GM18511 (cell line): ENCODE data around the gene IGFL1.
"Not testable (repeated sequence)": the region's sequence is repeated elsewhere in the genome, so short reads cannot be mapped to it uniquely, and the experiment has no call there.

Source experiments
- ATAC-seq: cut with Tn5 transposase; IDR thresholded peaks from one replicate; pipeline ENCODE4 v1.9.1; 2021; ENCODE audit warnings: mild to moderate bottlenecking, moderate library complexity; ENCODE audit not compliant: unreplicated experiment

The IGFL1 gene

DNA sequence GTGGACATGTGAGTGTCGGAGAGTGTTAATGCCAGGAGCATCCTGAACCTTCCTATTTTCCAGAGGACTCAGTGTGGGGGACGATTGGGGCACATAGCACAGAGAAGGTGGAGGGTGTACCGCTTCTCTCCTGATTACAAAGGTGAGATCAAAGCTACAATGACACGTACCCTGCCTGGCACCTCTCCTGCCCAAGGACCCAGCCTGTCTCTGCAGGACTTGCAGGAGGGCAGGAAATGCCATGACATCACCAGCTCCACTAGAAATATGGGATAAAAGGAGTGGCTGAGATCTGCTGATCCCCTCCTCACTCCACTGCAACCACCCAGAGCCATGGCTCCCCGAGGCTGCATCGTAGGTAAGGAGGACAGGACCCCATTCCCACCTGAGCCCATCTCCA, at the start of gene IGFL1:
Gene IGFL1, plus strand, starts transcription at position 301 of the 400 bp plus-strand sequence. Its CDS starts 33 bp downstream, at position 334.
- ATAC-seq: no peak

DNA sequence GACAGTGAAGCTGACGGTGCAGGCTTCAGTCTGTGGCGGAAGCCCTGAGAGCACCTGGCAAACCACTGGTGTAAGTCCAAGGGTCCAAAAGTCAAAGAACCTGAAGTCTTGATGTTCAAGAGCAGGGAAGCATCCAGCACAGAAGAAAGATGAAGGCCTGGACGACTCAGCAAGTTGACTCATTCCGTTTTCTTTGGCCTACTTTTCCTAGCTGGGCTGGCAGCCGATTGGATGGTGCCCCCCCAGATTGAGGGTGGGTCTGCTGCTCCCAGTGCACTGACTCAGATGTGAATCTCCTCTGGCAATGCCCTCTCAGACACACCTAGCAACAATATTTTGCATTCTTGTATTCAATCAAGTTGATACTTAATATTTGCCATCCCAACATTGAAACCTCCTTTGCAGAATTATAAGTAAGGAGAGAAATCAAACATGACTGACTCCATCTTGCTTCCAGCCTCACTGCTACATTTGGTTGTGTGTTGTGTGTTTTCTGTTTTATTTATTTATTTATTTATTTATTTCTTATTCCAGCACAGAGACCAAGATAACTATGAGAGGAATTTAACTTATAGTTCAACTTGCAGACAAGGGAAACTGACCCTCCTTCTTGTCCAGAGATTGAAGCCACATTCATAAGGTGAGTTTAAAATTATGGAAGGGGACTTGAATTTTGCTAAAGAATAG, 48.7 kb upstream of the IGFL1 start:
- ATAC-seq: no peak

DNA sequence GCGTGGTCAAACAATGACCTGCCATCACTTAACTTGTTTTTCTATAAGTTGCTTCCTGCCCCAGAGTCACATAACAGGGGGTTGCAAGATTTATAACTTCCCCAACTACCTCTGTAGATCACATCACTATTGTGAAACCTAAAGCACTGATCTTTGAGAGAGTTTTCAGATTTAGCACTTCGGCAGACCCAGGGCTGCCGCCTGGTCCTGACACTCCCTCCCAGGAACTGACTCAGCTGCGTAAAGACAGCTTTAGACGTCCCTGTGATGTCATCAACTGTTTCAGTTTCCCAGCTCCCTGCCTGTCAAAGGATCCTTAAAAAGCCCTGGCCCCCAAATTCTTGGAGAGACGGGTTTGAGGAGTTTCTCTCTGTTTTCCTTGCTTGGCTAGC, 48.2 kb upstream of the IGFL1 start:
- no peak for ATAC-seq

DNA sequence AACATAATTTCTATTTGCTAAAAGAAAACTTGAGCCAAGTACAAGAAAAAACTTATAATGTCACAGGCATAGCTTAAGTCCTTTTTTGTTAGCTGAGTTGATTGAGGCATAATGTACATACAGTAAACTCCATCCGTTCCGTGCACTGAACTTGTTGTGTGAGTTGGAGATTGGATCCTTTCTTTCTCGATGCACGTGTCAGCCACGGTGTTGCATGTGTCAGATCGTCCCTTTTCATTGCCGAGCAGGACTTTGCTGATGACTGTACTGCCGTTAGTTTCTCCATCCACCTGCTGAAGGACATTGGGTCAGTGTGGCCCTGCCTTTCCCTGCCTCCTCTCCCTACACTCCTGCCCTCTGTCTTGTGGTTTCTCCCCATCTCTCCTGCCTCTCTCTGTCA, 47.1 kb upstream of the IGFL1 start:
- no peak for ATAC-seq

DNA sequence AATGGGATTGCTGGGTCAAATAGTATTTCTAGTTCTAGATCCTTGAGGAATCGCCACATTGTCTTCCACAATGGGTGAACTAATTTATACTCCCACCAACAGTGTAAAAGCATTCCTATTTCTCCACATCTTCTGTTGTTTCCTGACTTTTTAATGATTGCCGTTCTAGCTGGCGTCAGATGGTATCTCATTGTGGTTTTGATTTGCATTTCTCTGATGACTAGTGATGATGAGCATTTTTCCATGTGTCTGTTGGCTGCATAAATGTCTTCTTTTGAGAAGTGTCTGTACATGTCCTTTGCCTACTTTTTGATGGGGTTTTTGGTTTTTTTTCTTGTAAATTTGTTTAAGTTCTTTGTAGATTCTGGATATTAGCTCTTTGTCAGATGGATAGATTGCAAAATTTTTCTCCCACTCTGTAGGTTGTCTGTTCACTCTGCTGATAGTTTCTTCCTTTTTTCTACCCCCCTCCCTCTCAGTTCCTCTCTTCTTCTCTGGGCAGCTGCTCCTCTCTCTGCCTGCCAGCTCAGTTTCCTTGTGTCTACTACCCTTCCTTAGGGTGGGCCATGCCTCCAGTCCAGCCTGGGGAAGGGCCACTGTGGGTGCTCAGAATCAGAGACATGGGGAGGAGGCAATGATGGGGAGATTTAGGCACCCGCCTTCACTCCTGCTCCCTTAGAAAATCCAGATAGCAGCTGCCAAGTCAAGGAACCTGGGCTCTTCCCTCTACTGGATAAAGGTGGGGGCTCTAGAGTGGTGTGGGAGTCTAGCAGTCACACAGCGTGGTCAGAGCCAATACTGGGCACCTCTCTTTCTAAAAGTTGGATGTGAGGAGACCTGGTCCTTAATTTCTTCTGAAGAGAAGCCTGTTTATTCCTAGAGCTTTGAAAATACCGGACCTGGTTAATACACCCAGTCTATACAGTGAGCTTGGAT, 44.5 kb upstream of the IGFL1 start:
- ATAC-seq: not testable (repeated sequence)

DNA sequence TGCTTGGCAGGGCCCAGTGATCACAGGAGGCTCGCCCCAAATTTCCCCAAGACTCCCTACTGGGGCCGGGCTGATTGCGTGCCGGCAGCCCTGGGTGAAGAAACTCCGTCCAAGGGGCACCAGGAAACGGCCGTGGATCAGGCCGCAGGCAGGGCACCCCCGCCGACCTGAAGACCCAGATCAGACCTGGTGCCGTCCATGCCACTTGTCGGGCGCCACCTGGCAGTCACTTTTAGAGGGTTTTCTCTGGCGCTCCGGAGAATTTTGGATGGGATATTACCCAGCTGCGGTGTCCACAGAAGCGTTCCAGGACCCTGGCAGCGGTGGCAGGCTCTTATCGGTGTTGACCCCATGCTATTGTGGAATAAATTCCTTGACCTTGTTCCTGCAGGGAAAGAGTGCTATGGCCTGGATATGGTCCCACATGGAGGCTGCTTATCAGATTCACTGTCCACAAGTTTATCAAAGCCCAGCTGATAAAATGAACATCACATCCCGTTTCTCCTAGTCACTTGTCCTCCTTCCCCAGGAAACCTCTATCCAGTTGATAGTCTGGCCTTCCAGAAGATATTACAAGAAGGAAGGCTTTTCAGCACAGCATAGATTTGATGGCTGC, 43.3 kb upstream of the IGFL1 start:
- no peak for ATAC-seq

DNA sequence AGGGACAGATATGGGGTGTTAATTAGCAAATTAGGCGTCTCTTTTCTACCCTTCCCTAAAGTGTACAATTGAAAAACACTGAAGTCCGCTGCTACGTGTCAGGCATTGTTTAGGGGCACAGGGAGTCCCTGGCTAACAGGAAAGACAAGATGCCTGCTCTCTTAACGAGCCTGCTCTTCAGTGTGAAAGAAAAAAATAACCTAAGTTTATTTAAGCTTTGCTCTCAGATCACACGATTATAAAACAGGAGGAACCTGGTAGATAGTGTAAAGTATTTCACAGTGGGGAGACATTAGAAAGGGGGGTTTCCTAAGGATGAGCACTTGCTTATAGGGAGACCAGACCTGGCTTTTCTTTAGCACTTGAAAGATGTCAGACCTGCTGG, 42.8 kb upstream of the IGFL1 start:
- no peak for ATAC-seq

DNA sequence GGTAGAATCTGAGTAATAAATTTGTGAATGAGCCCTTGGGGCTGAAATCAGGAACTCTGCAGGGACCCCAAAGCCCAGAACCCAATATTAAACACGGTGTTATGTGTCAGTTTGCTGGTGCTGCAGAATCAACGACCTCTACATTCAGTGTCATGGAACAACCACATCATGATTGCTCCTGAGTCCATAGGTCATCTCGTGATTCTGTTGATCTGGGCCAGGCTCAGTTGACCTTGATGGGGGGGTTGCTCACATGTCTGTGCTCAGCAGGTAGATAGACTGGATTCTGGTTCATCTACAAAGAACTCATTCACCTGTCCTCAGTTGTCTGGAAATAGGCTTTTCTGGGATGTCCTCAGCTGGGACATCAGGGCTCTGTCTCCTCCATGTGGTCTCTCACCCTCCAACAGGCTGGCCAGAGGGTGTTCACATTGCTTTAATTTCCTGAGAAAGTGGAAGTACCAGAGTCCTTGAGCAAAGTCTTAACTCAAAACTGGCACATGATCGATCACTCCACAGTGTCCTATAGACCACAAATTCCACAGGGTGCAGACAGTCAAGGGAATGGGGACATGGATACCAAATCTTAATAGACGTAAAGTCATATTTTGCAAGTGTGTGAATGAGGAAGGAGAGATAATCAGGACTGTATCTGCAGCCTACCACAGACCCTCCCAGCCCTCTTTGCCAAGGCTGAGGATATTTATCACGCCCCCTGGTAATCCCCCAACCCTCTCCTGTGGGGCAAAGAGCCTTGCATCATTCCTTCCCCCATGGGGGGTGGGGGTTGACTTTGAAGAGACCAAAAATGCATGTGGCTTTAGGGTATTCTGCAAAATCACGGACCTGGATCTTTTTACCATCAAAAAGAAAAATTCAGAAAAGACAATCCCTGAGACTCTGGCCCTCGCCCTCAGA, 39.3 kb upstream of the IGFL1 start:
- ATAC-seq: no peak

DNA sequence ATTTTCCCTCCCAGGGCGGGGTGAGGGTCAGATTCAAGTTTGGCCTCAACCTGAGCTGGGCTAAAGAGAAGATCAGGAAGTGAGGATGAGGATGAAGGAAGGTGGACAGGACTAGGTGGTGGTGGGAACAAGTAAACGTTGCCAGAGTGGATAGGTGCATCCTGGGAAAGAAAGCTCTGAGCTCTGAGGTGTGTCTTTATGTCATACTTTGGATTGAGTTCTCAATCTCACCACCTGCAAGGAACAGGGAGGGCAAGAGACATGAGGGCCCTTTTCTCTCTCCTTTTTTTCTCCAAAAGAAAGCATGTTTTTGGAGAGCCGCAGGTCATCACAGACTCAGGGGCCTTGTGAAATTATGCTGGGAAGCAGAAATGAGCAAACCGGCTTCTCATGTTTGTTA, 38.2 kb upstream of the IGFL1 start:
- ATAC-seq: no peak

DNA sequence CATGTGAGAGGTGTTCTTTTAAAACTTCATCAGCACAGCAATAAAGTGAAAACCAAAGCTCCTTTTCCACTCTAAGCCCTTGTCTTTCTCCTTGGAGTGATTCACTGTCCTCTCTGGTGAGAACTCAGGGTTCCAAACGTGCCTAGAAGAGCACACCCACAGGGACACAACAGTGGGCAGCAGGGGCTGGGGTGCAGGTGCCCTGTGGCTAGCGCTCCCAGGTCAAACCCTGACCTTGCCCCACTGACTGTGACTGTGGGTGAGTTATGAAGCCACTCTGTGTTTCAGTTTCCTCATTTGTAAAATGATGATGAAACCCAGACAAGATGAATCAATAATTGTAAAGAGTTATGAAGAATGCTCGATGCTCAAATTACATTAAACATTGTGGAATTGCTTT, 37.6 kb upstream of the IGFL1 start:
- no peak for ATAC-seq

DNA sequence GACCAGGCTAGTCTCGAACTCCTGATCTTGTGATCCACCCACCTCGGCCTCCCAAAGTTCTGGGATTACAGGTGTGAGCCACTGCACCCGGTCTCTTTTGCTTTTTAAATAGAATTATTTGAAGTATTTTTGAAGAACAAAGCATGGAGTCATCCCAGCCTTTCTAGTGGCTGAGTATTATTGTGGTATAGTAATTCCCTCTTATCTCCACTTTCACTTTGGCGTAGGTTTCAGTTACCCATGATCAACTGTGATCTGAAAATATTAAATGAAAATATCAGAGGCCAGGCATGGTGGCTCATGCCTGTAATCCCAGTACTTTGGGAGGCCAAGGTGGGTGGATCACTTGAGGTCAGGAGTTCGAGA, 36.9 kb upstream of the IGFL1 start:
- not testable (repeated sequence) for ATAC-seq

DNA sequence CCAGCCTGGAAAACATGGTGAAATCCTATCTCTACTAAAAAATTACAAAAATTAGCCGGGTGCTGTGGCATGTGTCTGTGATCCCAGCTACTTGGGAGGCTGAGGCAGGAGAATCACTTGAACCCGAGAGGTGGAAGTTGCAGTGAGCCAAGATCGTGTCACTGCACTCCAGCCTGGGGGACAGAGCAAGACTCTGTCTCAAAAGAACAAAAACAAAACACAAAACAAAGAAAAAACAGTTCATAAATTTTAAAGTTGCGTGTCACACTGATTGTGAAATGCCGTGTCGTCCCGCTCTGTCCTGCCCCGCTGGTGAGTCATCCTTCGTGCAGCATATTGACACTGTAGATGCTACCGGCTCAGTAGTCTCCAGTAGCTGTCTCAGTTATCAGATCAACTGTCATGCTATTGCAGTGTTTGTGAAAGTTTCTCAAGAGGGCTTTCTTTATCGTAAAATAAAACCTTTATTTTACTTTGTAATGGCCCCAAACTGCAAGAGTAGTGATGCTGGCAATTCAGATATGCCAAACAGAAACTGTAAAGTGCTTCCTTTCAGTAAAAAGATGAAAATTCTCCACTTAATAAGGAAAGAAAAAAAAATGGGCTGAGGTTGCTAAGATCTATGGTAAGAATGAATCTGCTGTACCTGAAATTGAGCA, 36.4 kb upstream of the IGFL1 start:
- no peak for ATAC-seq

DNA sequence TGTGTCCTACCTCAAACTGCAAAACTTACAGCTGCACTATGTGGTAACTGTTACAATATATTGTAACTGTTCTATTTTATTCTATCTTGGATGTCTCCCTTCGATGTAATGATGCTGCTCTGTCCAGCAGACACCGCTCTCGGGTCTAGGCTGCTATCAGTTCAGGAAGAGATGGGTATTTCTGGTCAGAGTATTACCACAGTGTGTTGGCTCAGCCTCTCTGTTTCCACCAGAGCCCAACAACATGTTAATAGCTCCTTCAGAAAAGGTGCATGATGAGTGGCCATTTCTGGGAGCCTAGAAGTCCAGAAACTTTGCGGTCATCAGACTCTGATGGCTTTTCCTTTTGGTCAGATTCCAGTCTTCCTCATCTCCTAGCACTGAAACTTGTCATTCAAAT, 35.9 kb upstream of the IGFL1 start:
- no peak for ATAC-seq

DNA sequence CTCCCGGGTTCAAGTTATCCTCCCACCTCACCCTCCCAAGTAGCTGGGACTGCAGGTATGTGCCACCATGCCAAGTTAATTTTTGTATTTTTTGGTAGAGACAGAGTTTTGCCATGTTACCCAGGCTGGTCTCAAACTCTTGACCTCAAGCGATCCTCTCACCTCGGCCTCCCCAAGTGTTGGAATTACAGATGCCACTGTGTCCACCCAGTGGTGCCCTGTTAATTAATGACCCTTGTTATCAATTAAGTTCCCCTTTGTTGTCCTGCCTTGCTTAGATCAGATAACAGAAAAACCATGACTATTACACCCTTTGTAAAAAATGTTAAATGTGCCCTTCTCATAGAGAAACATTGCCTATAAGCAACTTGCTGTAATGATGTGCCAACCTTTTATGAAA, 34.4 kb upstream of the IGFL1 start:
- ATAC-seq: no peak

DNA sequence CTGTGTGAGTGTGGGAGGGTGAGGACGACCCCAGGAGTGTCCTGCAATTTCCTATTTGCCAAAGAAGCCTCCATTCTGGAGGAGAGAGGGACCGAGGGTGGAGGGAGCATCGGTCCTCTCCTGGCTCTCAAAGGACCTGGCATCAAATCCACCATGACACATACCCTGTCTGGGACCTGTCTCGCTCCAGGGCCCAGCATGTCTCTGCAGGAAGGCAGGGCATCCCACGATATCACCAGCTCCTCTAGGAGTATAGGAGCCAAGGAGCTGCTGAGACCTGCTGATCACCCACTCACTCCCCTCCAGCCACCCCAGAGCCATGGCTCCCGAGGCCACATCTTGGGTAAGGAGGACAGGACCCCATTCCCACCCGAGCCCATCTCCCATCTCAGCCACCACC, 33.6 kb upstream of the IGFL1 start:
- ATAC-seq: not testable (repeated sequence)

DNA sequence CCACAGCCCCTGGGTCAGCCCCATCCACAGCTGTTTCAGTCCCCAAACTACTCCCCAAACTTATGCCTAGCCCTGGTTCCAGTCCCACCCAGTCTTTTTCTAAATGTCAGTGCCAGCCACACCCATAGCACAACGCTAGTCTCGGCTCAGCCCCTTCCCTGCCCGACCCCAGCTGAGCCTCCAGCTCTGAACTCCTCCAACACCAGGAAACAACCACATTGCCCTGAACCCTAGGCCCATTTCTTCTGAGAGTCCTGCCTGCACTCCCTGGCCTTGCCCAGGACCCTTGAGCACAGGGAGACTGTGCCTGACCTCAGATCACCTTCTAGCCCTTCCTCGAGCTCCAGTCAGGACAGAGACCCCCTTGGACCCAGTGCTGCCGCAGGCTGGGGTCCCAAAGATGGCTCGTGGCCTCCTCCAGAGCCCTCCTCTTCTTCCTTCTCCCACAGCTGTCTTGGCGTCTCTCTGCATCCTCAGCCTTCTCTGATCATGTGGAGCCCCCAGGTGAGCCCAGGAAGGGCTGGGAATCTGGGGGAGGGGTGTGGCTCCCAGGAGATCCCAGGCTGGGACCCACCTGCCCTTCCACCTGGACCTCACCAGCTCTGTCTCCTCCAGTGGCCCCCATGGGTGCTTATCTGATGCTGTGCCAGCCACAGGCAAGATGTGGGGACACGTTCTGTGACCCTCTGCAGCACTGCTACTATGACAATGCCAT, 33.0 kb upstream of the IGFL1 start:
- no peak for ATAC-seq

DNA sequence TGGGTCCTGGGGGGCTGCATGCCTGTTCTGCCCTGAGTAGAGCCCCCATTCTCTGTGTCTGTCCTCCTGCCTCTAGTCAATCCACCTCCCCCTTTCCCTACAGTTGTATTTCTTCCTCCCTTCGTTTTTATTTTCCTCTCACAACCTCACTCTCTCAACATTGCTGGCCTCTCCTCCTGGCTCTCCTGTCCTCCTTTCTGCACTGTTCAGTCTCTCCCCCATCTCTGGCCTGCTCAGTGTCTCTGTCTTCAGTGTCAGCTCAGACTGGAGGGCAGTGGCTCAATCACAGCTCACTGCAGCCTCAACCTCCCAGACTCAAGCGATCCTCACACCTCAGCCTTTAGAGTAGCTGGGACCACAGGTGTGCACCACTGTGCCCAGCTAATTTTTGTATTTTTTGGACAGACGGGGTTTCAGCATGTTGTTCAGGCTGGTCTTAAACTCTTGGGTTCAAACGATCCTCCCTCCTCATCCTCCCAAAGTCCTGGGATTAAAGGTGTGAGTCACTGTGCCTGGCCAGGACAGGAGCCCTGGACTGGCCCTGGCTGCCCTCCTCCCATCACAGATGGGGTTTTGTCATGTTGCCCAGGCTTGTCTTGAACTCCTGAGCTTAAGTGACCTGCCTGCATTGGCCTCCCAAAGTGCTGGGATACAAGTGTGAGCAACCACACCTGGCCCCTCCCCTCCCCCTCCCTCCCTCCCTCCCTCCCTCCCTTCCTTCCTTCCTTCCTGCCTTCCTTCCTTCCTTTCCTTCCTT, 32.0 kb upstream of the IGFL1 start:
- ATAC-seq: no peak

DNA sequence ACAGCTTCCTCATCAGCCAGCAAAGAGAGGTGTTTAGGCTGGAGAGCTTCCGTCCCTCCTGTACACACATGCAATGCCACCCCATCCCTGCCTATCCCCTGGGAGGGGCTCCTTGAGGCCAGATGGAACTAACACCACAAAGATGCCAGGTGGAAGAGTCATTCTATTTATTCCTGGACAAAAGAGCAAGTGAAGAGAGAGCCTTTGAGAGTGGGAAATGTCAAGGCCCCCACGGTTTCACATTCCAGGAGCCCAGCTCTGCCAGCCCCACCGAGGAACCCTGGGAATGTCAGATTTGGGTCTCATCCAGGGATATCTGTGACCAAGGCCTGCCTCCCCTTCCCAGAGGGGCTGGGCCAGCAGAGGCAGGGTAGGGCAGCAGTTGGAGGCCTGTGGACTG, 30.8 kb upstream of the IGFL1 start:
- ATAC-seq: no peak
